Skeletal muscle tissue (tissue), 4 donors: ENCODE measurements around the gene PSMD9. TPM values are rescaled to one million over a fixed set of nuclear protein-coding genes. Genes with fewer than 3 reads are reported as not detected.
"Not testable (repeated sequence)": the region's sequence is repeated elsewhere in the genome, so short reads cannot be mapped to it uniquely, and the experiment has no call there.

Experiments used
- H3K27ac ChIP-seq: one replicate; pipeline ENCODE4 v1.7.0; 2013; ENCODE audit warnings: mild to moderate bottlenecking, low read depth, low read length, inconsistent platforms
- H3K27me3 ChIP-seq, 3 donors: one replicate each; pipeline ENCODE4 v1.7.0; 2013; ENCODE audit warnings: low read length in 3 of 3; ENCODE audit not compliant: control insufficient read depth in 3 of 3, insufficient read depth in 3 of 3
- H3K36me3 ChIP-seq, 3 donors: one replicate each; pipeline ENCODE4 v1.7.0; 2013; ENCODE audit warnings: low read length in 3 of 3; ENCODE audit not compliant: control insufficient read depth in 3 of 3, insufficient read depth in 3 of 3
- H3K4me1 ChIP-seq, 3 donors: one replicate each; pipeline ENCODE4 v1.7.0; 2013; ENCODE audit warnings: low read length in 3 of 3, mild to moderate bottlenecking in 3 of 3; ENCODE audit not compliant: control insufficient read depth in 3 of 3, insufficient read depth in 3 of 3
- H3K4me3 ChIP-seq, 3 donors: one replicate each; pipeline ENCODE4 v1.7.0; 2013; ENCODE audit warnings: low read length in 3 of 3
- H3K9ac ChIP-seq, 3 donors: one replicate each; pipeline ENCODE4 v1.7.0; 2013; ENCODE audit warnings: low read length in 3 of 3, mild to moderate bottlenecking in 3 of 3, moderate library complexity in 2 of 3, low read depth in 1 of 3
- H3K9me3 ChIP-seq, 3 donors: one replicate each; pipeline ENCODE4 v1.7.0; 2013; ENCODE audit warnings: low read length in 3 of 3; ENCODE audit not compliant: control insufficient read depth in 3 of 3
- total RNA-seq: library from RNA; depleted of rRNA; stranded (reverse); fragments of >200 nt; gene quantifications from one replicate; pipeline ENCODE4 v1.2.3, GENCODE V29; 2014
- donor health status: Osteomylitis.

The PSMD9 gene
- total RNA-seq, 1 donor from 2014 or later: 13.0 TPM

GRCh38 chr12:121872546-121873215, 15.9 kb upstream of the PSMD9 start:
- Histone ChIP-seq H3K9ac (no peak overlapping the region), H3K9me3 (no peaks in the 10 kb centered on the region), H3K27ac (no peak overlapping the region), H3K27me3 (peaks cover 0 to 2% (median 0%) of the 10 kb centered on the region in 3 donors), H3K4me1 (no peaks in the 10 kb centered on the region), H3K4me3 (no peak overlapping the region), H3K36me3 (no peaks in the 10 kb centered on the region)

GRCh38 chr12:121873216-121873569, 15.4 kb upstream of the PSMD9 start:
- Histone ChIP-seq H3K27ac (no peak overlapping the region), H3K27me3 (peaks cover 0 to 2% (median 0%) of the 10 kb centered on the region in 3 donors), H3K4me3 (no peak overlapping the region), H3K9me3 (no peaks in the 10 kb centered on the region), H3K4me1 (no peaks in the 10 kb centered on the region), H3K9ac (no peak overlapping the region), H3K36me3 (no peaks in the 10 kb centered on the region)

- H3K36me3 ChIP-seq: no peaks in the 10 kb centered on the region
- peaks cover 0 to 2% (median 0%) of the 10 kb centered on the region in 3 donors for H3K27me3 ChIP-seq
- no peaks in the 10 kb centered on the region for H3K9me3 ChIP-seq
- no peak overlapping the region for H3K4me3 ChIP-seq
- H3K9ac ChIP-seq: no peak overlapping the region
- H3K4me1 ChIP-seq: no peaks in the 10 kb centered on the region
- no peak overlapping the region for H3K27ac ChIP-seq
Observed at GRCh38 chr12:121874071-121874470, 14.5 kb upstream of the PSMD9 start.

- H3K27ac ChIP-seq: no peak overlapping the region
- no peak overlapping the region for H3K9ac ChIP-seq
- H3K9me3 ChIP-seq: no peaks in the 10 kb centered on the region
Observed at GRCh38 chr12:121875582-121875981, 13.0 kb upstream of the PSMD9 start.

GRCh38 chr12:121876080-121876447, 12.5 kb upstream of the PSMD9 start:
- not testable (repeated sequence) for H3K9ac ChIP-seq, H3K4me1 ChIP-seq, H3K4me3 ChIP-seq, H3K36me3 ChIP-seq, H3K9me3 ChIP-seq, H3K27me3 ChIP-seq, H3K27ac ChIP-seq

More at GRCh38 chr12:121875582-121875981, 13.0 kb upstream of the PSMD9 start:
- Histone ChIP-seq H3K36me3 (no peaks in the 10 kb centered on the region), H3K4me3 (no peak overlapping the region), H3K4me1 (no peaks in the 10 kb centered on the region), H3K27me3 (peaks cover 0 to 2% (median 0%) of the 10 kb centered on the region in 3 donors)

GRCh38 chr12:121883315-121883660, 5.3 kb upstream of the PSMD9 start:
- Histone ChIP-seq H3K27me3 (no peaks in the 10 kb centered on the region), H3K27ac (no peak overlapping the region), H3K9ac (no peak overlapping the region), H3K4me3 (no peak overlapping the region), H3K9me3 (no peaks in the 10 kb centered on the region), H3K4me1 (peaks cover 3 to 4% (median 3%) of the 10 kb centered on the region in 3 donors), H3K36me3 (no peaks in the 10 kb centered on the region)

GRCh38 chr12:121885129-121885528, 3.5 kb upstream of the PSMD9 start:
- H3K4me1 ChIP-seq: peaks cover 14 to 20% (median 15%) of the 10 kb centered on the region in 3 donors
- H3K9me3 ChIP-seq, H3K36me3 ChIP-seq, H3K9ac ChIP-seq, H3K27ac ChIP-seq, H3K4me3 ChIP-seq, H3K27me3 ChIP-seq: not testable (repeated sequence)

- Histone ChIP-seq H3K27ac (peak overlapping the region; percentile 96), H3K9ac (peak overlapping the region; percentile 66 to 98 (median 98)), H3K4me3 (peak overlapping the region; percentile 96 to 99 (median 99))
Observed at GRCh38 chr12:121888083-121888477, 510 bp upstream of the PSMD9 start.

GRCh38 chr12:121889274-121889624, 659 bp downstream of the PSMD9 start:
- Histone ChIP-seq H3K4me1 (peaks cover 17 to 38% (median 32%) of the 10 kb centered on the region in 3 donors), H3K4me3 (peak overlapping the region; percentile 96 to 99 (median 99)), H3K9me3 (no peaks in the 10 kb centered on the region), H3K9ac (peak overlapping the region; percentile 96 to 98 (median 98)), H3K27ac (peak overlapping the region; percentile 96), H3K27me3 (no peaks in the 10 kb centered on the region), H3K36me3 (peaks cover 7 to 9% (median 7%) of the 10 kb centered on the region in 3 donors)

More at GRCh38 chr12:121888083-121888477, 510 bp upstream of the PSMD9 start:
- Histone ChIP-seq H3K4me1 (peaks cover 16 to 31% (median 23%) of the 10 kb centered on the region in 3 donors), H3K27me3 (no peaks in the 10 kb centered on the region), H3K36me3 (peaks cover 6 to 7% (median 7%) of the 10 kb centered on the region in 3 donors), H3K9me3 (no peaks in the 10 kb centered on the region)

GRCh38 chr12:121889661-121890060, 1.1 kb downstream of the PSMD9 start:
- H3K27ac ChIP-seq: peak overlapping the region; percentile 96
- H3K36me3 ChIP-seq: peaks cover 7 to 12% (median 8%) of the 10 kb centered on the region in 3 donors
- not testable (repeated sequence) for H3K9me3 ChIP-seq, H3K27me3 ChIP-seq
- peaks cover 18 to 38% (median 34%) of the 10 kb centered on the region in 3 donors for H3K4me1 ChIP-seq
- peak overlapping the region; percentile 96 to 99 (median 99) for H3K4me3 ChIP-seq
- H3K9ac ChIP-seq: peak overlapping the region; percentile 96 to 98 (median 98)
